T-helper 2 cell (primary cell): Measurements from ENCODE around the gene TCL1B.
"Not testable (repeated sequence)": the region's sequence is repeated elsewhere in the genome, so short reads cannot be mapped to it uniquely, and the experiment has no call there.

Experiments used
- DNase-seq, 5 experiments: peaks; one replicate each; pipeline versions ENCODE4 v3.0.0 to v3.0.0-alpha.2; 2012 to 2022
- total RNA-seq, 2 donors: gene quantifications; one replicate each; lab custom pipeline; 2026; lab: John Stamatoyannopoulos, UW

TCL1B gene
- 0 reads per million in 2 donors for total RNA-seq

- no peak for DNase-seq
These were observed at the start of gene TCL1B for GRCh38 chr14:95685978-95686922. TSS of gene TCL1B (plus strand) at chr14:95686426. CDS start at chr14:95686468, 42 bp downstream.

GRCh38 chr14:95644981-95645380, 41.2 kb upstream of the TCL1B start:
- DNase-seq = no peak

GRCh38 chr14:95645389-95645996, 40.7 kb upstream of the TCL1B start:
- DNase-seq = no peak

GRCh38 chr14:95647926-95648325, 38.3 kb upstream of the TCL1B start:
- no peak for DNase-seq

GRCh38 chr14:95649230-95649629, 37.0 kb upstream of the TCL1B start:
- no peak for DNase-seq

GRCh38 chr14:95651028-95651427, 35.2 kb upstream of the TCL1B start:
- DNase-seq = no peak

GRCh38 chr14:95651821-95652583, 34.2 kb upstream of the TCL1B start:
- DNase-seq = no peak

GRCh38 chr14:95652690-95653089, 33.5 kb upstream of the TCL1B start:
- no peak for DNase-seq

- DNase-seq = no peak
These were observed 30.8 kb upstream of the TCL1B start for GRCh38 chr14:95655461-95655860.

- no peak for DNase-seq
These were observed 29.6 kb upstream of the TCL1B start for GRCh38 chr14:95656634-95657033.

- DNase-seq = no peak
These were observed 28.8 kb upstream of the TCL1B start for GRCh38 chr14:95657454-95657853.

GRCh38 chr14:95659293-95659989, 26.8 kb upstream of the TCL1B start:
- no peak for DNase-seq

GRCh38 chr14:95659990-95660385, 26.2 kb upstream of the TCL1B start:
- no peak for DNase-seq

- DNase-seq = no peak
These were observed 25.3 kb upstream of the TCL1B start for GRCh38 chr14:95660651-95661515.

- no peak for DNase-seq
These were observed 23.6 kb upstream of the TCL1B start for GRCh38 chr14:95662376-95663186.

GRCh38 chr14:95663226-95663797, 22.9 kb upstream of the TCL1B start:
- DNase-seq = no peak

- no peak for DNase-seq
These were observed 22.2 kb upstream of the TCL1B start for GRCh38 chr14:95664066-95664465.

GRCh38 chr14:95664546-95664945, 21.7 kb upstream of the TCL1B start:
- DNase-seq = no peak

- DNase-seq = not testable (repeated sequence)
These were observed 20.7 kb upstream of the TCL1B start for GRCh38 chr14:95665530-95665929.

- no peak for DNase-seq
These were observed 19.8 kb upstream of the TCL1B start for GRCh38 chr14:95666450-95666849.
